AG09309 (cell line): ENCODE data around the gene KRT72.

Experiments
- DNase-seq: peaks from one replicate; pipeline ENCODE4 v3.0.0-alpha.2; 2010; ENCODE audit warnings: low read depth
- H3K4me3 ChIP-seq: 2 replicates; pipeline ENCODE4 v1.5.1; 2011; ENCODE audit warnings: mild to moderate bottlenecking, low read depth, low read length, moderate library complexity; ENCODE audit not compliant: control insufficient read depth
- CTCF ChIP-seq: IDR thresholded peaks from 2 replicates; pipeline ENCODE4 v1.5.1; 2011; ENCODE audit warnings: mild to moderate bottlenecking, low read depth, low read length, inconsistent platforms; ENCODE audit not compliant: insufficient read depth, control insufficient read depth; ENCODE audit errors: missing control alignments

Gene KRT72

GRCh38 chr12:52582486-52582885, 18.8 kb downstream of the KRT72 start:
- no peak for TF ChIP-seq CTCF
- no peak for DNase-seq
- H3K4me3 ChIP-seq: no peak overlapping the region

- TF ChIP-seq CTCF: no peak
- no peak overlapping the region for H3K4me3 ChIP-seq
- peak; percentile 3 for DNase-seq
Observed at GRCh38 chr12:52581481-52581880, 19.8 kb downstream of the KRT72 start.

GRCh38 chr12:52581066-52581465, 20.2 kb downstream of the KRT72 start:
- no peak overlapping the region for H3K4me3 ChIP-seq
- no peak for TF ChIP-seq CTCF
- DNase-seq: no peak

DNA sequence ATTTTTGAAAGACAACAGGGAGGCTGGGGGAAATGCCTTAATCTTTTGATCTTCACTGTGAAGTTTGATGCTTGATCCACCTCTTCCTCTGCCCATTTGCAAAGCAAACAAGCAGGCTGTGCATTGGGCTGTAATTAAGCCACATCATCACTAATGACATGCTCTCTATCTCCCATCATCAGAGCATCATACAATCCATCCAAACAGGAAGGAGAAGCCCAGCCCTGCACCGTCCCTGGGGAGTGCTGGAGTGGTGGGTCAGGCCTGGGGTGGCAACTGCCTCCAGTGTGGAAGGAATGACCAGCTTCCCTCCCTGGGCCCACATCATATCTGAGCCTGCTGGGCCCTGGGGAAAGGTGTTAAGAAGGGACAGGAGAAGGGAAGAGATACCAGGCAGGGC, 20.8 kb downstream of the KRT72 start:
- no peak overlapping the region for H3K4me3 ChIP-seq
- TF ChIP-seq CTCF: no peak
- no peak for DNase-seq

GRCh38 chr12:52579468-52580465, 21.5 kb downstream of the KRT72 start:
- H3K4me3 ChIP-seq: no peak overlapping the region
- DNase-seq: no peak
- TF ChIP-seq CTCF: no peak

DNA sequence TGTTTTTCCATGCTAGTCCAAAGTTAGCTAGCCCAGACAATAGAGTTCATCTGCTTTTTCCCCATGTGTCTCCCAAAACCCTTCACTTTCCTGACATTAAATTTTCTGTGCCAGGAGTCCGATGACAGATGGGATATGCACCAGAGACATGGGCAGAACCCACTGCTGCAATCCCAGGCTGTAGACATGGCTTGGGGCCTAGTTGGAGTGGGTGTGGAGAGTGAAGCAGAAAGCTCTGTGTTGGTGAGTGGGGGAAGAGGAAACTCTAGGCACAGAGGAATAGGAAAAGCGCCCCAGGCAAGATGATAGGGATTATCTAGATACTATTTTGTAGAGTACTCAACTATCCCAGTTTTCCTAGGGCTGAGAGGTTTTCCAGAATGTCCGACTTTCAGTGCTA, 22.8 kb downstream of the KRT72 start:
- no peak for TF ChIP-seq CTCF
- no peak overlapping the region for H3K4me3 ChIP-seq
- DNase-seq: no peak
